Measurements from ENCODE around the gene PNLIPRP1.

DNA sequence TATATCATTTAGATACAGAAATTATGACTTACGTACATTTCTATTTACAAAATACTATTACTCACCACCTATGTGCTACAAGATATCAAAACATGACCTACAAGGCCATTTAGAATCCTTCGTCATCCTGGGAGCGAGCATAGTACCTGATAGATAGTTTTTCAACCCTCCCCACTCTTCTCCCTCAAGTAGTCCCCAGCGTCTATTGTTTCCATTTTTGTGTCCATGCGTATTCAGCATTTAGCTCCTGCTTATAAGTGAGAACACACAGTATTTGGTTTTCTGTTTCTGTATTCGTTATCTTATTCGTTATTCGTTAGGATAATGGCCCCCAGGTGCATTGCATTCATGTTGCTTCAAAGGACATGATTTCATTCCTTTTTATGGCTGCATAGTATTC is 58.1 kb downstream of the PNLIPRP1 start:
- TF ChIP-seq POLR2A (IDR thresholded peaks at IDR 0.05; ENCODE audit: borderline replicate concordance, extremely low read depth, insufficient read depth, insufficient read length) (no peak), ZFX (IDR thresholded peaks at IDR 0.05) (no peak), CTCF (IDR thresholded peaks at IDR 0.05 in 2 of 3, conservative IDR thresholded peaks at IDR 0.05 in 1 of 3; ENCODE audit: borderline replicate concordance in 1 of 3, insufficient read depth in 1 of 3, low read depth in 2 of 3, low read length in 2 of 3) (no peak), SIN3A (IDR thresholded peaks at IDR 0.05; ENCODE audit: low read depth) (no peak), EZH2 (IDR thresholded peaks at IDR 0.05) (no peak), EZH2phosphoT487 (IDR thresholded peaks at IDR 0.05; ENCODE audit: borderline replicate concordance) (no peak), SP1 (IDR thresholded peaks at IDR 0.05; ENCODE audit: low read depth) (no peak), MAX (IDR thresholded peaks at IDR 0.05) (no peak), SRF (IDR thresholded peaks at IDR 0.05; ENCODE audit: low read depth) (no peak), JUND (IDR thresholded peaks at IDR 0.05) (no peak), EGR1 (IDR thresholded peaks at IDR 0.05; ENCODE audit: low read depth) (no peak), POLR2AphosphoS5 (IDR thresholded peaks at IDR 0.05; ENCODE audit: low read depth, low read length) (no peak)
- TF ChIP-seq, protein P1, sequence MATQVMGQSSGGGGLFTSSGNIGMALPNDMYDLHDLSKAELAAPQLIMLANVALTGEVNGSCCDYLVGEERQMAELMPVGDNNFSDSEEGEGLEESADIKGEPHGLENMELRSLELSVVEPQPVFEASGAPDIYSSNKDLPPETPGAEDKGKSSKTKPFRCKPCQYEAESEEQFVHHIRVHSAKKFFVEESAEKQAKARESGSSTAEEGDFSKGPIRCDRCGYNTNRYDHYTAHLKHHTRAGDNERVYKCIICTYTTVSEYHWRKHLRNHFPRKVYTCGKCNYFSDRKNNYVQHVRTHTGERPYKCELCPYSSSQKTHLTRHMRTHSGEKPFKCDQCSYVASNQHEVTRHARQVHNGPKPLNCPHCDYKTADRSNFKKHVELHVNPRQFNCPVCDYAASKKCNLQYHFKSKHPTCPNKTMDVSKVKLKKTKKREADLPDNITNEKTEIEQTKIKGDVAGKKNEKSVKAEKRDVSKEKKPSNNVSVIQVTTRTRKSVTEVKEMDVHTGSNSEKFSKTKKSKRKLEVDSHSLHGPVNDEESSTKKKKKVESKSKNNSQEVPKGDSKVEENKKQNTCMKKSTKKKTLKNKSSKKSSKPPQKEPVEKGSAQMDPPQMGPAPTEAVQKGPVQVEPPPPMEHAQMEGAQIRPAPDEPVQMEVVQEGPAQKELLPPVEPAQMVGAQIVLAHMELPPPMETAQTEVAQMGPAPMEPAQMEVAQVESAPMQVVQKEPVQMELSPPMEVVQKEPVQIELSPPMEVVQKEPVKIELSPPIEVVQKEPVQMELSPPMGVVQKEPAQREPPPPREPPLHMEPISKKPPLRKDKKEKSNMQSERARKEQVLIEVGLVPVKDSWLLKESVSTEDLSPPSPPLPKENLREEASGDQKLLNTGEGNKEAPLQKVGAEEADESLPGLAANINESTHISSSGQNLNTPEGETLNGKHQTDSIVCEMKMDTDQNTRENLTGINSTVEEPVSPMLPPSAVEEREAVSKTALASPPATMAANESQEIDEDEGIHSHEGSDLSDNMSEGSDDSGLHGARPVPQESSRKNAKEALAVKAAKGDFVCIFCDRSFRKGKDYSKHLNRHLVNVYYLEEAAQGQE (IDR thresholded peaks at IDR 0.05; ENCODE audit: low read depth) = no peak
- TF ChIP-seq, protein P2, sequence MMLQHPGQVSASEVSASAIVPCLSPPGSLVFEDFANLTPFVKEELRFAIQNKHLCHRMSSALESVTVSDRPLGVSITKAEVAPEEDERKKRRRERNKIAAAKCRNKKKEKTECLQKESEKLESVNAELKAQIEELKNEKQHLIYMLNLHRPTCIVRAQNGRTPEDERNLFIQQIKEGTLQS (IDR thresholded peaks at IDR 0.05) = no peak
